HG02610 (cell line): Measurements from ENCODE around the gene ISCU.
"Not testable (repeated sequence)": the region's sequence is repeated elsewhere in the genome, so short reads cannot be mapped to it uniquely, and the experiment has no call there.

Source experiments
- ATAC-seq: cut with Tn5 transposase; IDR thresholded peaks from one replicate; pipeline ENCODE4 v1.9.1; 2021; ENCODE audit warnings: mild to moderate bottlenecking, moderate library complexity; ENCODE audit not compliant: unreplicated experiment

The ISCU gene

GRCh38 chr12:108616941-108617858, 54.8 kb downstream of the ISCU start:
- ATAC-seq, result peak; percentile 82

GRCh38 chr12:108618079-108618952, 55.9 kb downstream of the ISCU start:
- ATAC-seq, result no peak

GRCh38 chr12:108618953-108619274, 56.5 kb downstream of the ISCU start:
- ATAC-seq, result not testable (repeated sequence)
